AG04449 (cell line): Measurements from ENCODE around the gene GRK3.

Experiments used
- CTCF ChIA-PET: fragments of 350-600 bp; formaldehyde crosslinking; extraction: SDS; loops from one replicate; lab custom pipeline; 2021; ENCODE audit warnings: antibody characterized with exemption; lab: Yijun Ruan, JAX
- POLR2A ChIA-PET: fragments of 400-600, 350-600 bp; formaldehyde crosslinking; extraction: SDS; loops from one replicate; lab custom pipeline; 2020; ENCODE audit warnings: antibody characterized with exemption, inconsistent platforms; lab: Yijun Ruan, JAX
- DNase-seq: peaks from one replicate; pipeline ENCODE4 v3.0.0-alpha.2; 2010; ENCODE audit warnings: low read depth, low spot score
- H3K4me3 ChIP-seq: 2 replicates; pipeline ENCODE4 v1.5.1; 2011; ENCODE audit warnings: low read depth, mild to moderate bottlenecking, control low read depth, low read length
- CTCF ChIP-seq: IDR thresholded peaks from one replicate; pipeline ENCODE4 v1.5.1; 2011; ENCODE audit warnings: mild to moderate bottlenecking, moderate library complexity, low read length, control low read depth, inconsistent platforms; ENCODE audit not compliant: insufficient read depth; ENCODE audit errors: missing control alignments

Gene GRK3

GRCh38 chr22:25726241-25726640 lies 161.8 kb downstream of the GRK3 start:
- POLR2A ChIA-PET, result no interaction called here
- H3K4me3 ChIP-seq, result no peak overlapping the region
- CTCF ChIA-PET, result no interaction called here
- no peak for DNase-seq
- no peak for TF ChIP-seq CTCF

- H3K4me3 ChIP-seq, result no peak overlapping the region
- DNase-seq, result no peak
- CTCF ChIA-PET, result no interaction called here
- no peak for TF ChIP-seq CTCF
- POLR2A ChIA-PET, result no interaction called here
Observed at GRCh38 chr22:25728071-25728470, 163.6 kb downstream of the GRK3 start.

GRCh38 chr22:25729016-25729995 lies 164.8 kb downstream of the GRK3 start:
- no peak overlapping the region for H3K4me3 ChIP-seq
- TF ChIP-seq CTCF, result no peak
- no peak for DNase-seq
- ChIA-PET POLR2A (no interaction called here), CTCF (no interaction called here)

GRCh38 chr22:25735650-25736049 lies 171.2 kb downstream of the GRK3 start:
- CTCF ChIA-PET, result no interaction called here
- DNase-seq, result no peak
- no peak for TF ChIP-seq CTCF
- POLR2A ChIA-PET, result no interaction called here
- H3K4me3 ChIP-seq, result no peak overlapping the region

GRCh38 chr22:25736378-25737011 lies 172.0 kb downstream of the GRK3 start:
- ChIA-PET POLR2A (no interaction called here), CTCF (no interaction called here)
- DNase-seq, result no peak
- TF ChIP-seq CTCF, result no peak
- H3K4me3 ChIP-seq, result no peak overlapping the region

- no peak overlapping the region for H3K4me3 ChIP-seq
- TF ChIP-seq CTCF, result no peak
- ChIA-PET POLR2A (no interaction called here), CTCF (no interaction called here)
- DNase-seq, result no peak
Observed at GRCh38 chr22:25739659-25740344, 175.3 kb downstream of the GRK3 start.
